ENCODE measurements around the gene GGACT. TPM values are rescaled to one million over a fixed set of nuclear protein-coding genes. Genes with fewer than 3 reads are reported as not detected.

GGACT gene
- total RNA-seq, 1 experiment from 2014 or later: 4.7 TPM

DNA sequence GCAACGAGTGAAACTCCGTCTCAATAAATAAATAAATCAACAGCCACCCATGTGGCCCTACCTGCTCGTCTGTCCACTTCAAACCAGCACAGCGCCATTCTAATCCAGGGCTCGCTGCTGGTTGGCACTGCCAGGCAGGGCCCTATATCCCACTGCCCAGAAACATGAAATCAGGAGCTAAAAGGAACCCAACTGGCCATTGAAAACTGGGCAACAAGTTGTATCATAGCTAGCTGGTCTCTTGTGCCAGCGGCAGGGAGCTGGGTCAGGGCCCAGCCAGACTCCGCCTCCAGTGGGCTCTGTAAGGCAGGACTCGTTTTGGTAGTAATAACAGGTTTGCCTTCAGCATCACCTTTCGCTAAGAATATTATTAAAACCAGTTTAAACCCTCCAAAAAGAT lies 39.3 kb downstream of the GGACT start:
- no peak for DNase-seq (ENCODE audit: low spot score)

DNA sequence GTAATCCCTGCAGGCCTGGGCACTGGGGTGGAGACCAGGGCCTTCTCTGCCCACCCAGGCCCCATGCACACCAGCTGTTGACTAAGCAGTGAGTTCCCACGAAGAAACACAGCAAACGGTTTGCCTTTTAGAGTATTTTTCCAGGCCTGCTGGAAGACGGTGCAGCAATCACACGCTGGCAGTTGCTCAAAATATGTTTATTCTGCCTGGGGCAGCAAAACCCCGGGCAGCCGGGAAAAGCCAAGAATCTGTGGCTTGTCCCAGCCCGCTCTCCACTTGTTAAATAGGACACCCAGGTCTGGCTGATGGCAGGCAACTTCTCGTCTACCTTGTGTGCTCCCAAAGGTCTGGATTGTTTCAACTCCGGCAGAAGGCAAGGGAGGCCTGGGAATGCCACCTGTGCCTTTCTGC lies 40.8 kb downstream of the GGACT start:
- no peak for DNase-seq (ENCODE audit: low spot score)

DNA sequence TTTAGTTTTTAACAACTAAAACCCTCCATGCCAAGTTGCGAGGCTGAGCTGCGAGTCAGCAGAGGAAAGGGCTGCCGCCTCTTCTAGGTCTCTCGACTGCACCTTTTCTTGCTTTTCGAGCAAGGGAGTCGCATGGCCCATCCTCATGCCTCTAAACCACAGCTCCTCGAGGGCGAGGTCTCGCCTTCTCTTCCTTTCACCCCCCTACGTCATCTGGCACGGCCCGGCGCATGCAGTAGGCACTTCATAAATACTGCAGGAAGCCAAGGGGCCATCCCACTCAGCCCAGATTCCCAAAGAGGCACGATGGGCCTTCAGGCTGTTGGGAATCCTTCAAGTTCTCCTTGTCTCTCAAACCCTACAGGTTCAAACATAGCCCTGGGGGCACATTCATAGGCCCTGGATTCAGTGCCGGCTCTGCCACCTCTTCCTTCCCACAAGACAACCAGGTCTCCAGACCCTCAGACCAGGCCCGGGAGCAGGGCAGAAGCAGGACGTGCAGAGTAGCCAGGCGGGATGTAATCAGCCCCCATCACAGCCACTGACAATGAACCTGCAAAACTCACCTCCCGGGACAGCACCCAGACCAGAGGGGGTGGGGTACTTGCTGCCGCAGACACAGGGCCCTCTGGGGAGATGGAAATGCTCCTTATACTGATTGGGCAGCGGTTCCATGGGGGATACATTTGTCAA lies 41.7 kb downstream of the GGACT start:
- DNase-seq (ENCODE audit: low spot score): no peak

DNA sequence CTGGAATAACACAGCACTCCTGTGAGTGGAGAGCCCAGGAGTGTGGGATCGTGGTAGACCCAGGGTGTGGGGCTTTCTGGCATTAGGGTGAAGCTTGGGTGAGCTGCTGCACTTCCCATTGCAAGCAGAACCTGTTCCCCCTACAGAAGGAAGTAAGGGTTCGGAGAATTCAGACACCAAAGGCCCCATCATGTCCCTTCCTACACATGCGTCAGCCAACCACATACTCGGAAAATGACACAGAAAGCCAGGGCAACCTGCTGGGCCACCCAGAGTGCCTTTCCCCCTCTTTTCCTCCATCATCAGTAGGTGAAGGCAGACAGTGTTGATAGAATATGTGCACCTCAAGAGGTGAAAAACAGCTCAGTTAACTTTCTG lies 42.9 kb downstream of the GGACT start:
- DNase-seq (ENCODE audit: low spot score): no peak

DNA sequence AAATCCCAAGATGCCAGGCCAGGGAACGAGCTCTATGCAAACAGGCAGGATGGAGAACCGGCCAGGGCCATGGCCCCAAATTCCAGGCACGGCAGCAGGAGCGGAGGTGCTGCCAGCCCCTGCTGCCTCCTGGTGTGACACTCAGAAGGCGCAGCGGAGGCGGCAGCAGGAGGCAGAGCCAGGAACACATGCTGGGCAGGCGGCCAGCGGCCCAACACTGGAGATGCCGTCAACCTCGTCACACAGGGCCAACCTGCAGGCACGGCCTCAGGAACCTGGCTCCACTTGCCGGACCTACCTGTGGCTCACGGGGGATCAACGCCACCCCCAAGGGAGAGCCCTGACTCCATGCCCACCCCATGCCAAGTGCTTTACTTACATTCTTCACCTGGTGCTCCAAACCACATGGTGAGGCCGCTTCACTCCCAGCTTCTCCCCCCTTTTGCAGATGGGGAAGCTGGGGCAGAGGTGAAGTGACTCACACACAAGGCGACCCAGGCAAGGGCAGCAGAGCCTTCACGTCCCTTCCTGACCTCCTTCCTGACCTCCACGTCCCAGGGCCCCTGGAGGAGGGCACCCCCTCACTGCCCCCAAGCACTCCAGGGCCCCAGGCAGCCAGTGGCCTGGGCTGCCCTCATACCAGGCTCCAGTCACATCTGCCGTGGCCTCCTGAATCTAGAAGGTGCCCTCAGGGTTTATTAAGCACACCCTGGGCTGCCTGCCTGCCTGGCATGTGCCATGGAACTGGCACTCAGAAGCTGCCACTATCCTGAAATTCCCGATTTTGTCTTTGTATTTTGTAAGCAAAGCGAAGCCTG lies 43.5 kb downstream of the GGACT start:
- no peak for DNase-seq (ENCODE audit: low spot score)

DNA sequence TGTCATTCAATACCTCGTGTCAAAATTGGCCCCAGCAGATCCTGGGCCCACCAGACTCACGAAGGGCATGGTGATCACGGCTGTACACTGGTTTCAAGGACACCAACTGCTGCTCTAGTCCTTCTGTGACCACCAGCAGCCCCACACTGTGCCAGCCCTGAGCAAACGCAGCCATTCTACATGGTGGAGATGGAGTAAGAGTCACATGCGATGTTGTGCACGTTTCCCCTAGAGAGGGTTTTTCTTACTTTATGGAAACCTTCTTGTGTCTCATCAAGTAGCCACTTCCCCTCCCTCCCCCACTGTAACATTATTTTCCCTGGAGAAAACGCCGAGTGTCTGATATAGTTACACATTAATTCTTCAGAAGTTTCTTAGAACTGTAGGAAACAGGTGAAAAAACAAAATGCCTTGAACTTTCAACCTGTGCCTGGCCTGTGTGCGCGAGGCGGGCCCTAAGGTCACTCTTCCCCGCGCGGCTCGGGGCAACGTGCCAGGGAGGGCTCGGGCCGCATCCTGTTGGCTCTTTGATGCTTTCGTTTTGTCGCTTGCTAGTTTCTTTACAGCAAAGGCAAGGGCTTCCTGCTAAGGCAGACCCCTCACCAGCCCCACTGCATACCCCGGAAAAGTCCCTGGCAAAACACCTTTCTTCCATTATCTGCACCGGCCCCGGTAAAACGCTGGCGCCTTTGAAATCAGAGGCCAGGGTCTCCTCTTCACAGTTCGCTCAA lies 44.6 kb downstream of the GGACT start:
- DNase-seq (ENCODE audit: low spot score): no peak

DNA sequence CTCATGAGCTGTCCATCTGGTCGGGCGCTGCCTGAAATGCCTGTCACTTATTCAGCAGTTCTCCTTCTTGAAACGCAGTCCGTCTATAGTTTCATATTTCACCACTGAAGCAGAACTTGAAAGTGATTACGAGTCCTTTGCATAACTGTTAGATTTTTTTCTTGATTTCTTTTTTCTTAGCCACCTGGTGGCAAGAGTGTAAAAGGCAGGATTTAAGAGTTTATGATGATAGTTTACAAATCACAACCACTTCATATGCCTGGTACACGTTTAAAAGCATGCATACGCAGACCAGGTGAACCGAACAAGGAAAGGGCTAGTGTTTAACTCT lies 45.8 kb downstream of the GGACT start:
- DNase-seq (ENCODE audit: low spot score): peak; percentile 18

DNA sequence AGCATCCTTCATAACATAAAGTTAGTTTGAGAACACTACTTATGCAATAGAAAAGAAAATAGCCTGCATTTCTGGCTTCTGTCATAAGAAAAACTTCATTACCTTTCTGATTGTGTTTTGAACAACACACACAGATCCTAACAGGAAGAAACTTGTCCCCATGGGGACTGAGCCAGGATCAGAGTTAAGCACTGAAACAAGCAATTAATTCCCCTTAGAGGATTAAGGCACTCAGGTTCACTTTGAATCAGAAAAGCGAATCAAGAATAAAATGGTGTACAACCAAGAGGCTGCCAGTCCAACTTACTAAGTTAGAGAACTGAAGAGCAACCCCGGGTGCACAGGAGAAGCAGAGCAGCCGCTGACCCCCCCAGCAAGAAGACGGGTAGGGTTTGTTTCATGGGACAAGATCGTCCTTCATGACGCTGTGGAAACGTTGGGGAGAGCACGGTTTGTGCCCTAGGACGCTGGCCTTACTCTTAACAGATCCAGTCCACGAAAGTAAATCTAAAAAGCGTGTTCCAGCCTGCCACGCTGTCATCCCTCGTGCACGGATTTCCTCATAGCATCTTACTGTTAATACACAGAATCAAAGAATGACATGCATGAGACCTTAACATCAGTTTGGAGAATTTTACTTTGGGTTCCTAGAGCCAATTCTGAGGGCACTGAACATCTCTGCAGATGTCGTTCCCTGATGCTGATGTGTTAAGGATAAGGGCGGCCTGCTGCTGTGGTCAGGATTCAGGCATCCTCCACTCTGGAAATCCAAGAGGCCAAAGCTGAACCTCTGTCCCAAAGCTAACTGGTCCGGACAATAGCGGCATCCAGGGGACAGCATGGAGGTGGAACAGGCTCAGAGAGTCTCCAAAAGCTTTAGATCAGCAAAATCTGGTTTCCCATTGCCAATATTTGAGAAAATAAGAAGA lies 46.4 kb downstream of the GGACT start:
- DNase-seq (ENCODE audit: low spot score): no peak

DNA sequence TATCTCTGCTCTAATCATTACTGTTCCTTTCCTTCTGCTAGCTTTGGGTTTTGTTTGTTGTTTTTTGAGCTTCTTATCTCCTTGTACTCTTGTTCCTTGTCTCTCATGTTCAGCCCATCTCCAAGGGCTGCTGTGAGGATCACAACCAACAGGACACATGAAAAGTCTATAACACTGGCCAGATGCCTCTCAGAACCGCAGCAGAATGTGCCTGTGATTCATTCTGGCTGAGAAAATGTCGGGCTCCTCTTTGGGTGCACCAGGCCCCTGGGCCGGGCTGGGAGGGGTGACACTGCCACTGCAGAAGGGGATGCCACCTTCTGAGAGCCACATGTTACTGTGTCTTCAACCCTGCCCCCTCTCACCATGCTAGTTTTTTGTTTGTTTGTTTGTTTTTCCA lies 48.0 kb downstream of the GGACT start:
- DNase-seq (ENCODE audit: low spot score): no peak

DNA sequence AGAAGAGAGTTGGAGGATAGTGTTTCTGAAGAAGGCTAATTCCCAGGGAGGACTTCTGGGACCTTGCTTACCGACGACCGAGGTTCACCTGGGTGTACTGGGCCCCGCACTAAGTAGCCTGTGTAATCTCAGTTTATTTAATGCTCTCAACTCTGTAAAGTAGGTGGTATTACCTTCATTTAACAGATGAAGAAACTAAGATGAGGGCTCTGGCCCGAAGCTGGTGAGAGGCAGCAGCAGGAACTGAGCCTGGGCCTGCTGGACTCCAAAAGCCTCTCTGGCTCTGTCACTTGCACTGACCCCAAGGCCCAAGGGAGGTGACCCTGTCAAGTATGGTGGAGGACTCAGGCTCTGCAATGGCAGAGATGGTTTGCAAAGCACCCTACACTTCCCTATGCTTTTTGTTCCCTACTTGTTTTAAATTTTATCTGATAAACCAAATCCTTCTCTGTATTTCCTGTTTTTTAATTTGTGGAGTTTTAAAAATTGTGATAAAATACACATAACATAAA lies 50.6 kb downstream of the GGACT start:
- no peak for DNase-seq (ENCODE audit: low spot score)

DNA sequence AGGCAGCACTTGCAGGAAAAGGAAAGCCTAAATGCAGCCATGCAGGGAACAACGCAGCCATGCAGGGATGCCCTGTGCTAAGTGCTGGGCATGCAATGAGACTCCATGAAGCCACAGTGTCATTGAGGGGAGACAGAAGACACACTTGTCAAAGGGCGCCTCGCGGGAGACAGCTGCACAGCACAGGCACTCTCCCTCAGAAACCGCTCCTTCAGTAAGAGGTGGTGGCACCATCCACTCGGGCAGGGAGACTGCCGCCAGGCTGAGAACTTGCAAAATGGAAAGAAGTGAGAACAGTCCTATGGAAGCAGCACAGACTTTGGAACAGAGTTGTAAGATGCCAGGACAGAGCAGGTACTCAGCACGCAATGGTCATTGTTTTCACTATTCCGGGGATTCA lies 51.1 kb downstream of the GGACT start:
- DNase-seq (ENCODE audit: low spot score): no peak

DNA sequence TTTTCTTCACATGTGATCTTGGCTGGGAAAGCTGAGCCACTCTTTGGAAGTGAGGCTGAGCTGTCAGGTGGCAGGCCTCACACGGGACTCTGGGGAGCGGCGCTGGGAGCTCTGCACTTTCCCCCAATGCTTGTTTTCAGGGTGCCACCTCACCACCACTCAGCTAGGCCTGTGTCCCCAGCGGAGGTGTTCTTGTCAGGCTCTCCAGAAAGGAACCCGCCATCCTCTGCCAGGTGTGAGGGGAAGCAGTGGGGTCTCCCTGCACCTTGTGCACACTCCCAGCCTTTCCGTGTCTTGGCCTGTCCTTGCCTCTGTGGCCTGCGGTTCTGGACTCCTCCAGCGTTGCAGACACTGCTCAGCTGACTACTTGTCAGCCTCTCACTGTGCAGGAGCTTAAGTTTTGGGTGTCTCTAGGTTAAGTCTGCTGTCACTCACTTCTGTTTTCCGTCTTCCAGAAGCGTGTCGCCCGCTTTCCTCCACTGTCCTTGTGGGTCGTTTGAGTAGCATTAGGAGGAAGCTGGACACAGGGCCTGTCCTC lies 51.9 kb downstream of the GGACT start:
- DNase-seq (ENCODE audit: low spot score): no peak

DNA sequence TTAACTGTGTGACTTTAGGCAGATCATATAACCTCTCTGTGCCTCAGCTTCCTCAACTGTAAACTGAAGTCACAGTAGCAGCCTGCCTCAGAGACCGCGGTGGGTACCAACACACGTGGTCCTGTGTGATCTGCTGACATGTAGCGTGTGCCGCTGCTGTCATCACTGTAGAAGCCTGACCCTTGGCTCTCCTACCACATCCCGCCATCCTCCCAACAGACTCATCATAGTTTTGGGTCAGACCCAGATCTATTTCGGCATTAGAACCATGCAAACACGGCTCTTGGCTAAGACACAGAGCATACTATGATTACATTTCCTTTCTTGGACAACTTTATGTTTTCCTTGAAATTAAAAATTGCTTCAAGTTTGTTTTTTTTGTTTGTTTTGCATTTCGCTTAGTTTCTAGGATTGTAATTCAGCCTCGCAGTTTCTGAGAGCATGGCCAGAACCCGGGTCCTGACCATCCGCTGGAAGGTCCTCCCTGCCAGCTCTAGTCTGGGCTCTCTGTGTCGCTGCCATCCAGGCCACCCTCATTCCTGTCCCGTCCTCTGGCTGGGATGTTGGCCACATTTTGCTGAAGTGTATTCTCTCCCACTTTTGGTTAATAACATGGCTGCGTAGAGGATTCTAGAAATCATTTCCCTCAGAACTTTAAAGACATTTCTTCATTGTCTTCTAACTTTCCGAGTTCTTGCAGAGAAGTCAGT lies 53.0 kb downstream of the GGACT start:
- no peak for DNase-seq (ENCODE audit: low spot score)

DNA sequence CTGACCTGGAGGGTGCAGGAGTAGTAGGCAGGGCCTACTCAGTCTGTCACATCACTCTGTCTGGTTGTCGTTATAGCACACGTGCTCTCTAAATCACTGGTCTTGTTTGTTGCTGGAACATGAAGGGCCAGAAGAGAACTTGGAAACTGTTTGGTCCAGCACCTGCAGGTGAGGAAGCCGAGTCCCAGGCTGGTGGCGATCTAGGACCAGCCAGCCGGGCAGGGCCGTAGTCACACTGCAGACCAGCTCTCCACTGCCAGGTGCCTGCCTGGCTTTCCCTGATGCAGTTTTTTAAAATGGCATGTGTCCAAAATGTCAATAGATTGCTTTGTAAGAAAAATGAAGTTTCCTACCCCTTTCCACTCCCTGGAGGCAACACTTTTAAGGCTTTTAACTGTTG lies 53.7 kb downstream of the GGACT start:
- DNase-seq (ENCODE audit: low spot score): no peak

DNA sequence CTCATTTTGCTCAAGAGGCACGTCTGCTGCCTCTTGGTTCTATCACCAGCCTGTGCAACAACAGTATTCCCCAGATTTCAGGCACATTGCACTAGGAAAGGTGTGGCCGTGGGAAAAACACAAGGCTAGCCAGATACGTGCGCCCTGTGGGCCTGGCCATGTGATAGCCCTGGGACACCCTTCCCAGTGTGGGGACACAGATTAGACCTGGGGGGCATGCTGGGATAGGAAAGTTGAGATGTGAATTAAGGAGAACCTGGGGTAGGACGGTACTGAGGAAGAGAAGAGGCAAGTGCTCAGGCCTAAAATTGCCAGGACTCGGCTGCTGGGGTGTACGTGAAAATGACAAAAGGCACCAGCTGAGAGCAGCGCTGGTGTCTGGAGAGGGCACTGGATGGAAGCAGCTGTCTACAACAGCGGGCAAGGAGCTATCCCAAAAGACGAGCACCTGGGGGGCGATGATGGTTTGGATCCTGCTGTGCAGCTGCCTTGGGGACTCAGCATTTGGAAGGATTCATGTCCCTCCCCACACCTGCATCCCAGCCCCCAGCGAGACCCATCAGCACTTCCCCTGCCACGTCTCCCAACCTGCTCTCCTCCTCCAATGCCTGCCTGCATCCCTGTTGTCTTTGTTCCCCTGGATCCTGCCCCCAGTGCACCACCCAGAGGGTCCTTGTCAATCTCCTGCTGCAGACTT lies 54.3 kb downstream of the GGACT start:
- no peak for DNase-seq (ENCODE audit: low spot score)

DNA sequence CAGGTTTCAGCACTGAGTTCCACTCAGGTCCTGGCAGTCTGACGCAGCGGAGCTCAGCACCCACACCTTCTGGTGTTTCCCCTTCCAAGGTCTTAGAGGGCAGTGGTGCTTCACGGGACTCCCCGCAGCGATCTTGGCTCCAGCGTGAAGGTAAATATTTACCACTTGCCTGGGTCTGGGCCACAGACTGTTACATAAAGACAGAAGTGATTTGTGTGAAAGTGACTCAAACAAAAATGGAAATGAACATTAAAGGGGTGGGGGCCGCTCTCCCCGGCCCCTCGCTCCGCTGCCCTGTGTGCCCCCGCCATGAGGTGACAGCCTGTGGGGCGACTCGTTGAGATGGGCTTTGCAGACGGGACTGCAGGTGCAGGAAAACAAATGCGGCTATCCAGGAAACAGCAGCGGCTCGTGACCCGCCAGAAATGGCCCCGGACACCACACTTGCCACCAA lies 55.0 kb downstream of the GGACT start:
- no peak for DNase-seq (ENCODE audit: low spot score)

DNA sequence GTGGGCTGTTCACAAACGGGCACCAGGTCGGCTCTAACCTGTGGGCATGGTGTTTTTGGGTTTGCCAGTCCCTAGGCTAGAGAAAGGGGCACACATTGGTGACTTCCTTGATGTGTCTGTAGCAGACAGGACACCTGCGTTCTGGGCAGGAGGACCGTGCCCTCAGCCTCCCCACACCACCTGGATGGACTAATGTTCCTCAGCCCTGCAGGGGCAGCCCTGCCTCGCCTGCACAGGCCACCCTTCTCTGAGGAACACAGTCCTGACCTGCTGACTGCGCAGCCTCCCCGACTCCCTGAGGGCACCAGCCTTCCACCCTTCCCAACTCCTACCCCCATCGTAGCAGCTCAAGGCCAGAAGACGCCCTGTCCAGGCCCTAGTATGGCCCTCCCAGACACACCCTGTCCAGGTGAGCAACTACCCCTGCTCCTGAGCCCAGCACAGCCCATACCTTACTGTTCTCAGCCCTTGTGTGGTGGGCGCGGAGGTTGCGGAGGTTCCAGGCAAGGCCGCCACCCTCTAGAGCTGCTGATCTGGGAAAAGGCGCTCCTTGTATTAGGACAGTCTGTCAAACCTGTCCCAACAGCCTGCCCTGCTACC lies 55.7 kb downstream of the GGACT start:
- DNase-seq (ENCODE audit: low spot score): no peak

DNA sequence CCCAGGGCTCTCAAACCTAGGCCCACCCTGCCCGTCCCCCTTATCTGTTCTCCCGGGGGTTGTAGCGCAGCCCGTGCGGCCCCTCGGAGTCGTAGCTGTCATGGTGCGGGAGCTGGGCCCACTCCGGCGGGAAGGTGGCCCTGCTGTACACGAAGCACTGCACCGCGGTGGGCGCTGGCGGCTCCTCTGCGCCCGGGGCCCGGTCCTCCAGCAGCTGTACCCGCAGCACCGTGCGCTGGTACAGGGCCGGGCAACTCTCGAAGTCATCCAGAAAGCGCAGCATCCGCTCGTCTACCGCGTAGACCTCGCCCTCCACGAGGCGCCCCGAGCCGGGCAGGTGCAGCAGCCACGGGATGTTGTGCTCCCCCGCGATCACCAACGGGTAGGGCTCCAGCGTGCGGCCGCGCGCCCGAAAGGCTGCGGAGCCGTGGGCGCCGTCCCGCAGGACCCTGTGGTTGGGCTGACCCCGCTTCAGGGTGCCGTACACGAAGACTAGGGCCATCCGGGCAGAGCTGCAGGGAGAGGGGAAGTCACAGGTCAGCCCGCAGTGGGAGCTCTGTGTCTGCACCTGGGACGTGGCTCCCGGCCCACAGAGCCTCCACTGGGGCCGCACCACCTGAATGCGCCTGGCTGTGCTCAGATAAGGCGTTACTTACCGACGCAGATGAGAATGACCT lies 56.4 kb downstream of the GGACT start:
- no peak for DNase-seq (ENCODE audit: low spot score)

DNA sequence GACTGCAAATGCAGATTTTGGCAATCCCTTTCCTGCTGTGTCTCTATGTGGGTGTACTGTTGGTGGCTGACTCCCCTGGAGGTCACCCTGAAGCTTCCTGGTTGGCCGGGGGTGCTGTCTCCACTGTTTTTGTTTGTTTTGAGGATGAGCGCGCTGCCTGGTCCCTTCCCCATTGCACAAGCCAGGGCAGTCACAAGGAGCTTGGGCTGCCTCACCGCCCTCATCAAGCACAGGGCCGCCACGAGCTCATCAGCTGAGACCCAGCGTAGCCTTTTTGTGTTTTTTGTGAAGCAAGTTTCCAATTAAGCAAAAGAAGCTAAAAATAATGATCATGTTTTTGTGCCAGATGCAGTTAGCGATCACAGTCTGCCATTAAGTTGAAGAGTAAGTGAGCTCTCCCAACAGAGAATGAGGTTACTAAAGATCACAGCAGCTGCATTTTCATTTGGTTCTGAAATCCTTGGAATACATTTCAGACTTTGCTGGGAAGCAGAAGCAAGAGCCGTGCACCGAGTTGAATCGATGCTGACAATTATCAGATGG lies 57.8 kb downstream of the GGACT start:
- no peak for DNase-seq (ENCODE audit: low spot score)
